ENCODE measurements around the gene PRKG2. TPM values are rescaled to one million over a fixed set of nuclear protein-coding genes. Genes with fewer than 3 reads are reported as not detected.

PRKG2 gene
- total RNA-seq, 3 donors from 2014 or later = 1.2 to 3.5 (median 1.3) TPM

DNA sequence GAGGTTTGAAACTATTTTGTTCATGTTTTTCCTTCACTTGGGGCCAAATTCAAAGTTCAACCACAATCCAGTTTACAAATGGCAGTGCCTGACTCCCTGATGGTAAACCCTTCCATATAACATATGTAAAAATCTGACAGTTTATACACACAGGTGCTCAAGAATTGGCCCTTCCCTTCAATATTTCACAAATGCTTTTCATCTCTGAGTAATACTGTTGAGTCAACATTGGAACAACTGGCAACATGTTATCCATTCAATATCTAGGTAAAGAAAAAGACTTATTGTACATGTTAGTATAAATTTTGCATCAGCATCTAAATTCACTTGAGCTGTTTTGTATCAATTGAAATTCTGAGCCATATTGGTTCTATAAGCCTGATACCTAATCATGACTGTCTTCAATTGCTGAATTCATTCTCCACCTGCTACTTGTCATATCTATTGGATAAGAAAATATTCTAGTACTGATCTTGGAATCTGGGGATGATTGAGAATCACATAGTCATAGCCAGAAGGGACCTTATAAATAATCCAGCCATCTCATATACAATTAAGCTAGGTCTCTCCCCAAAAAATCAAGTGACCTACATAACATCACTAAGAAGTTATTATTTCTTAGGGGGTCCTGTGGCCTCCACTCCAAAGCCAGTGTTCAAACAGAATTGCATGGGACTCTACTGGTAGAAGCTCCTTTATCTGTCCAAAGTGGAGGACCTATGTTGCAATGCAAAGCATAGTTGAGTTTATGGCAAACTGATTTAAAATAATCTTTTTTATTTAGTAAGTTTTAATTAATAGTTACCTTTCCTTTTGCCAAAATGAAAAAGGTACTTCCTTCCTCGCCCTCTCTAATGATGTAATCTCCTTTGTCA is 61.9 kb downstream of the PRKG2 start:
- H3K36me3 ChIP-seq = peaks cover under 1% of the 10 kb centered on the region
- no peaks in the 10 kb centered on the region for H3K9me3 ChIP-seq
- TF ChIP-seq, protein P1, sequence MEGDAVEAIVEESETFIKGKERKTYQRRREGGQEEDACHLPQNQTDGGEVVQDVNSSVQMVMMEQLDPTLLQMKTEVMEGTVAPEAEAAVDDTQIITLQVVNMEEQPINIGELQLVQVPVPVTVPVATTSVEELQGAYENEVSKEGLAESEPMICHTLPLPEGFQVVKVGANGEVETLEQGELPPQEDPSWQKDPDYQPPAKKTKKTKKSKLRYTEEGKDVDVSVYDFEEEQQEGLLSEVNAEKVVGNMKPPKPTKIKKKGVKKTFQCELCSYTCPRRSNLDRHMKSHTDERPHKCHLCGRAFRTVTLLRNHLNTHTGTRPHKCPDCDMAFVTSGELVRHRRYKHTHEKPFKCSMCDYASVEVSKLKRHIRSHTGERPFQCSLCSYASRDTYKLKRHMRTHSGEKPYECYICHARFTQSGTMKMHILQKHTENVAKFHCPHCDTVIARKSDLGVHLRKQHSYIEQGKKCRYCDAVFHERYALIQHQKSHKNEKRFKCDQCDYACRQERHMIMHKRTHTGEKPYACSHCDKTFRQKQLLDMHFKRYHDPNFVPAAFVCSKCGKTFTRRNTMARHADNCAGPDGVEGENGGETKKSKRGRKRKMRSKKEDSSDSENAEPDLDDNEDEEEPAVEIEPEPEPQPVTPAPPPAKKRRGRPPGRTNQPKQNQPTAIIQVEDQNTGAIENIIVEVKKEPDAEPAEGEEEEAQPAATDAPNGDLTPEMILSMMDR (IDR thresholded peaks at IDR 0.05) = no peak
- TF ChIP-seq POLR2AphosphoS5 (IDR thresholded peaks at IDR 0.05) (no peak), POLR2A (IDR thresholded peaks at IDR 0.05) (no peak)
- intact Hi-C loops (cut with DNase I; ENCODE audit: low total_unique reads) = no loop called here
- DNase-seq (ENCODE audit: low spot score in 2 of 2) = no peak
- no peak overlapping the region for H3K27ac ChIP-seq
- H3K27me3 ChIP-seq = no peaks in the 10 kb centered on the region
- H3K4me1 ChIP-seq = no peaks in the 10 kb centered on the region
- H3K4me3 ChIP-seq = peak overlapping the region in 2 of 3 donors; percentile 49 to 57

DNA sequence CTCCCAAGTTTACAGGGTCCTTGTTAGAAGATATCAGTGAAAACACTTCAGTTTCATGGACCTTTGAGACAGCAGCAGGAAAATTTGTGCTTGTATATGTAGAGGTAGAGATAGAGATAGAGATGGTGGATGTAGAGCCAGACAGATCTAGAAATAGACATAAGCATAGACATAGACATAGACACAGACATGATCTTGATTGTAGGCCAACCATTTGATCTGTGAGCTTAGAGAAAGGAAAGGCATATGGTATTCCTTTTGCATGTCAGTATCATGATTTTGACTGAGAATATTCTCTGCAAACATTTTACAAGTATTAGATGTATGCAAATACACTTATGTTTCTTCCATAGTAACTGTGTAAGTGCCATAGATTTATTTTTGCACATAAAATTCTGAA is 65.0 kb downstream of the PRKG2 start:
- Histone ChIP-seq H3K36me3 (peaks cover 7% of the 10 kb centered on the region), H3K27ac (no peak overlapping the region), H3K27me3 (no peaks in the 10 kb centered on the region), H3K9me3 (no peaks in the 10 kb centered on the region), H3K4me1 (no peaks in the 10 kb centered on the region), H3K4me3 (no peak overlapping the region)
- TF ChIP-seq, protein P1 (IDR thresholded peaks at IDR 0.05) = no peak
- TF ChIP-seq POLR2AphosphoS5 (IDR thresholded peaks at IDR 0.05) (no peak), POLR2A (IDR thresholded peaks at IDR 0.05) (no peak)
- no peak for DNase-seq (ENCODE audit: low spot score in 2 of 2)
- intact Hi-C loops (cut with DNase I; ENCODE audit: low total_unique reads) = no loop called here

DNA sequence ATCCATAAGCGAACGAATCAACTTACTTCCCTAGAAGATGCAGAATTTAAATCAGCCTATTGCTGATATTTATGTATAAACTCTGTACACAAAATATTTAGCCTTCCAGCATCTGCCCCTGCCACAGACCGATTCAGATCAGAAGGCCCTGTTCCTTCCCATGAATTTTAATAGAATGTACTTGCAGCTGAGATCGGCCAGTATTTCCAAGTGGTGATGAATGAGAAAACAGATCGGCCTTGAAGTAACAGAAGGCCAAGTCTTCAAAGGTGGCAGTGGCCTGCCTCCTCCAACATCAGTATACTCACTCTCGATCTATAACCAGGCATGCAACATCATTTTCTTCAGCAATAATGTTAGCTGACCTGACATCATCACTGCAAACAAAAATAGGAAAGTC is 66.4 kb downstream of the PRKG2 start:
- no peaks in the 10 kb centered on the region for H3K27me3 ChIP-seq

DNA sequence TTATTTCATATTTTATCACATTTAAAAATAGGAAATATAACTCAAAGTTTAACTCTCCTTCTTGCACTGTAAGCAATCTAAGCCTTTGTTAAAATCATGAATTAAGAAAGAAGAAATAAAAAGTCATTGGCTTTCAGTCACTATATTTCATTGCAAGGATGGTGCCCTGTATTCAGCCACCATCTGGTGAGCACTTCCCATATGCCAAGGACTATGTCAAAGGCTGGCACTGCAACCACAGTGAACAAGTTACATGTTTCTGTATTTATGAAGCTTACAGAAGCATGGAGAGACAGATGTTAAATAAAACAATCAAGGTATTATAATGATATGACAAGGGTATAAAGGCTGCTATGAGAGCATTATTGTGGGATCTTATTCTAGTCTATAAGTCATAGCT is 68.6 kb downstream of the PRKG2 start:
- no peaks in the 10 kb centered on the region for H3K9me3 ChIP-seq

More for the DNA sequence above, 66.4 kb downstream of the PRKG2 start:
- H3K27ac ChIP-seq = no peak overlapping the region
- DNase-seq (ENCODE audit: low spot score in 2 of 2) = no peak
- no peaks in the 10 kb centered on the region for H3K4me1 ChIP-seq
- no peak overlapping the region for H3K4me3 ChIP-seq
- H3K9me3 ChIP-seq = no peaks in the 10 kb centered on the region
- intact Hi-C loops (cut with DNase I; ENCODE audit: low total_unique reads) = no loop called here
- TF ChIP-seq POLR2AphosphoS5 (IDR thresholded peaks at IDR 0.05) = no peak
- TF ChIP-seq, protein P1 (IDR thresholded peaks at IDR 0.05) = no peak
- TF ChIP-seq POLR2A (IDR thresholded peaks at IDR 0.05) = no peak
- peaks cover 7% of the 10 kb centered on the region for H3K36me3 ChIP-seq

DNA sequence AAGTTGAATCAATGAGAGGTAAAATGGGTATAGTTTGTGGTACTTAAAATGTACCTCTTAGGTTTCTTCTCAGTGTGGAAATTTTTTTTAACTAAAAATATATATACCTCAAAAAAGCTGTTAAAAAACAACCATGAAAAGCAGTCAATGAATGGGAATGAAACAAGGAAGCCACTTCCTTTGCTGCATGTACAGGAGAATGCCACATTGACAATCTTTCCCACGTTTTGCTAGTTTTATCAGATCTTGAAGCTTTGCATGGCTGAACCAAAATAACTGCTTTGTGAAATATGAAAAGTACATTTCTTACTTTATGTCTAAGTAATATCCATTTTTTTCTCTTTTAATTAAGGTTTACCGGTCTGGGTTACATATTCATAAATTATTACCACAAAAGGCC is 71.8 kb downstream of the PRKG2 start:
- intact Hi-C loops (cut with DNase I; ENCODE audit: low total_unique reads) = no loop called here
- H3K27ac ChIP-seq = no peak overlapping the region
- no peak overlapping the region for H3K4me3 ChIP-seq

More for the DNA sequence above, 68.6 kb downstream of the PRKG2 start:
- H3K4me3 ChIP-seq = no peak overlapping the region
- TF ChIP-seq, protein P1 (IDR thresholded peaks at IDR 0.05) = no peak
- TF ChIP-seq POLR2A (IDR thresholded peaks at IDR 0.05) = no peak
- TF ChIP-seq POLR2AphosphoS5 (IDR thresholded peaks at IDR 0.05) = no peak
- no peak for DNase-seq (ENCODE audit: low spot score in 2 of 2)
- H3K36me3 ChIP-seq = peaks cover 7% of the 10 kb centered on the region
- H3K4me1 ChIP-seq = no peaks in the 10 kb centered on the region
- no peak overlapping the region for H3K27ac ChIP-seq
- intact Hi-C loops (cut with DNase I; ENCODE audit: low total_unique reads) = no loop called here
- no peaks in the 10 kb centered on the region for H3K27me3 ChIP-seq

More for the DNA sequence above, 71.8 kb downstream of the PRKG2 start:
- peaks cover 7% of the 10 kb centered on the region for H3K36me3 ChIP-seq
- no peaks in the 10 kb centered on the region for H3K4me1 ChIP-seq
- no peak for DNase-seq (ENCODE audit: low spot score in 2 of 2)
- H3K9me3 ChIP-seq = no peaks in the 10 kb centered on the region
- no peaks in the 10 kb centered on the region for H3K27me3 ChIP-seq
- TF ChIP-seq POLR2A (IDR thresholded peaks at IDR 0.05) (no peak), POLR2AphosphoS5 (IDR thresholded peaks at IDR 0.05) (no peak)
- TF ChIP-seq, protein P1 (IDR thresholded peaks at IDR 0.05) = no peak
